BJ (cell line): ENCODE measurements around the gene ADM2. TPM values are rescaled to one million over a fixed set of nuclear protein-coding genes. Genes with fewer than 3 reads are reported as not detected.

Experiments used
- CTCF ChIA-PET: fragments of 350-600 bp; formaldehyde crosslinking; extraction: SDS; loops from one replicate; lab custom pipeline; 2021; ENCODE audit warnings: antibody characterized with exemption, inconsistent platforms; lab: Yijun Ruan, JAX
- POLR2A ChIA-PET: fragments of 300-600 bp; sonication (Branson Sonifier 250); formaldehyde crosslinking; extraction: SDS; loops from one replicate; lab custom pipeline; 2021; ENCODE audit warnings: antibody characterized with exemption; lab: Charles Lee
- DNase-seq: peaks from one replicate; pipeline ENCODE4 v3.0.0-alpha.2; 2011; ENCODE audit warnings: low read depth
- H3K27me3 ChIP-seq: 2 replicates; pipeline ENCODE4 v1.6.0; 2011; ENCODE audit warnings: low read length; ENCODE audit not compliant: control insufficient read depth, insufficient read depth
- H3K36me3 ChIP-seq: 2 replicates; pipeline ENCODE4 v1.5.1; 2011; ENCODE audit warnings: low read length; ENCODE audit not compliant: control insufficient read depth, insufficient read depth
- H3K4me3 ChIP-seq: 2 replicates; pipeline ENCODE4 v1.5.1; 2011; ENCODE audit warnings: low read depth, mild to moderate bottlenecking, control low read depth, low read length
- polyA plus RNA-seq: library from polyadenylated mRNA; depleted of rRNA; stranded (reverse); fragments of >200 nt; gene quantifications from 2 replicates; pipeline ENCODE4 v1.2.3, GENCODE V29; 2011
- TF ChIP-seq, protein P1 (sequence below): IDR thresholded peaks from 2 replicates; pipeline ENCODE4 v1.5.1; 2011; ENCODE audit warnings: low read depth, mild to moderate bottlenecking, control low read depth, inconsistent platforms, low read length, moderate library complexity; ENCODE audit not compliant: insufficient read depth

Gene ADM2
- polyA plus RNA-seq, 1 experiment: 16.0 TPM

DNA sequence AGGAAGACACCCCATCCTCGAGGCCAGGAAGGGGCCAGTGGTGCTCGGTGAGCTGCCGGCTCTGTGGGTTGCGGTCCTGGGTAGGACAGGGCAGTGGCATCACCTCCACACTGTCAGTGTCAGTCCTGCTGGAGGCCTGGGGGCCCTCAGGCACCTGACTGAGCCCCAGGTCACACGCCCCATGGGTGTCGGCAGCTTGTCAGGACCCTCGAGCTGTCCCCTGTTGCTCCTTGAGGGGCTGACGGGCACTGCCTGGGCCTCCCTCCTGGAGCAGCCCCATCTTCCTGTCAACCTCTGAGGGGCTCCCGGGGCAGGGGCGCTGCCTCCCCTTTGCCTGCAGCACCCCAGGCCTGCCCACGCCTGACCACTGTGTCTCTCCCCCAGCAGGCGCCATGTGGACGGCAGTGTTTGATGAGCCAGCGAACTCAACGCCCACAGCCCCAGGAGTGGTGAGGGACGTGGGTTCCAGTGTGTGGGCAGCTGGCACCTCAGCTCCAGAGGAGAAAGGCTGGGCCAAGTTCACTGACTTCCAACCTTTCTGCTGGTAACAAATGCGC lies 42.0 kb upstream of the ADM2 start:
- Histone ChIP-seq H3K4me3 (no peak overlapping the region), H3K36me3 (peaks cover 40% of the 10 kb centered on the region), H3K27me3 (no peaks in the 10 kb centered on the region)
- ChIA-PET POLR2A (no interaction called here), CTCF (interaction anchor here (0.7 kb wide), 1 partner anchor 13 kb away, joined by 3 read pairs; no protein-coding TSS in a partner anchor)
- TF ChIP-seq, protein P1, sequence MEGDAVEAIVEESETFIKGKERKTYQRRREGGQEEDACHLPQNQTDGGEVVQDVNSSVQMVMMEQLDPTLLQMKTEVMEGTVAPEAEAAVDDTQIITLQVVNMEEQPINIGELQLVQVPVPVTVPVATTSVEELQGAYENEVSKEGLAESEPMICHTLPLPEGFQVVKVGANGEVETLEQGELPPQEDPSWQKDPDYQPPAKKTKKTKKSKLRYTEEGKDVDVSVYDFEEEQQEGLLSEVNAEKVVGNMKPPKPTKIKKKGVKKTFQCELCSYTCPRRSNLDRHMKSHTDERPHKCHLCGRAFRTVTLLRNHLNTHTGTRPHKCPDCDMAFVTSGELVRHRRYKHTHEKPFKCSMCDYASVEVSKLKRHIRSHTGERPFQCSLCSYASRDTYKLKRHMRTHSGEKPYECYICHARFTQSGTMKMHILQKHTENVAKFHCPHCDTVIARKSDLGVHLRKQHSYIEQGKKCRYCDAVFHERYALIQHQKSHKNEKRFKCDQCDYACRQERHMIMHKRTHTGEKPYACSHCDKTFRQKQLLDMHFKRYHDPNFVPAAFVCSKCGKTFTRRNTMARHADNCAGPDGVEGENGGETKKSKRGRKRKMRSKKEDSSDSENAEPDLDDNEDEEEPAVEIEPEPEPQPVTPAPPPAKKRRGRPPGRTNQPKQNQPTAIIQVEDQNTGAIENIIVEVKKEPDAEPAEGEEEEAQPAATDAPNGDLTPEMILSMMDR: no peak
- no peak for DNase-seq

DNA sequence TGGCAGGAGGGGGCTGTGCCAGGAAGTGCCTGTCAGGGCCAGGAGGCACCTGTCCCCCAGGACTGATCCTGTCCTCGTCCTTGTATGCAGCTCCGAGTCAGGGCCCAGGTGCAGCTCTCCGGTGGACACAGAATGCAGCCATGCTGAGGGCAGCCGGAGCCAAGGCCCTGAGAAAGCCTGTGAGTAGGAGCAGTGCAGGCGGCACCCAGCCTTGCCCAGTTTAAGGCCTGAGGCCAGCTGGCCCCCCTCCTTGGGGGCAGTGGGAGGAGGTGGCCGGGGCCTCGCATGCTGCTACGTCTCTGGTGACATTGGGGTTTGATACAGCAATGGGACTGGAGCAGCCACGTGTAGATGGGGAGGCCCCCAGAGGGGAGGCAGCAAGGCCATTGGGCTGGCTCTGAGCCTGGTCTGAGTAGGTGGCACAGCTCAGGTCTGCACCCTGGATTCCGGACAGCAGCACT lies 41.4 kb upstream of the ADM2 start:
- TF ChIP-seq, protein P1: no peak
- ChIA-PET CTCF (interaction anchor here (0.7 kb wide), 1 partner anchor 13 kb away, joined by 3 read pairs; no protein-coding TSS in a partner anchor), POLR2A (no interaction called here)
- Histone ChIP-seq H3K27me3 (no peaks in the 10 kb centered on the region), H3K36me3 (peaks cover 39% of the 10 kb centered on the region), H3K4me3 (no peak overlapping the region)
- DNase-seq: no peak

DNA sequence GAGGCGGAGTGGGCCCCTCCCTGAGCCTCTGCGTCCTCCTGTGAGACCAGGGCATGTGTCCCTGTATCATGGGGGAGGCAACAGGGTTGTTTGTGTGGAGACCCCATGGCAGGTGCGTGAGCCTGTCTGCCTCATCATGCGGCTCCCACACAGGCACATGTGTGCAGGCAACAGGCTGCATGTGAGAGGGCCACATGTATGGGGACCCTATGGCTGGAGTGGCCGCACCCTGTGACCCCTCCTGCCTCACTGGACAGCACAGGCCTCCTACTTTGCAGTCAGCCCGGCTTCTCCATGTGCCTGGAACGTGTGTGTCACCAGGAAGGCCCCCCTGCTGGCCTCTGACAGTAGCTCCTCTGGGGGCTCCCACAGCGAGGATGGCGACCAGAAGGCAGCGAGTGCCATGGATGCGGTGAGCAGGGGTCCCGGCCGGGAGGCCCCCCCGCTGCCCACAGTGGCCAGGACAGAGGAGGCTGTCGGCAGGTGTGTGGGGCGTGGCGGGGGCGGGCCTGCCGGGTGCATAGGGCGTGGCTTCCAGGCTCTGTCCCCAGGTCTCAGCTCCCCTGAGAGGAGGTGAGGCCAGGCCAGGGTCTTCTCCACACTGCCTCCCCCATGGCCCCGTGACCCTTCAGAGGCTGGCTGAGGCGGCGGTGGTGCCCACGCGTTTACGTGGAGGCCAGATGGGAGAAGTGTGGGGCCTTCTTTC lies 40.6 kb upstream of the ADM2 start:
- CTCF ChIA-PET: interaction anchor here (0.9 kb wide), 1 partner anchor 180 kb away, joined by 3 read pairs; no protein-coding TSS in a partner anchor
- TF ChIP-seq, protein P1: no peak
- POLR2A ChIA-PET: no interaction called here
- peaks cover 34% of the 10 kb centered on the region for H3K36me3 ChIP-seq
- DNase-seq: no peak
- no peak overlapping the region for H3K4me3 ChIP-seq
- H3K27me3 ChIP-seq: no peaks in the 10 kb centered on the region

DNA sequence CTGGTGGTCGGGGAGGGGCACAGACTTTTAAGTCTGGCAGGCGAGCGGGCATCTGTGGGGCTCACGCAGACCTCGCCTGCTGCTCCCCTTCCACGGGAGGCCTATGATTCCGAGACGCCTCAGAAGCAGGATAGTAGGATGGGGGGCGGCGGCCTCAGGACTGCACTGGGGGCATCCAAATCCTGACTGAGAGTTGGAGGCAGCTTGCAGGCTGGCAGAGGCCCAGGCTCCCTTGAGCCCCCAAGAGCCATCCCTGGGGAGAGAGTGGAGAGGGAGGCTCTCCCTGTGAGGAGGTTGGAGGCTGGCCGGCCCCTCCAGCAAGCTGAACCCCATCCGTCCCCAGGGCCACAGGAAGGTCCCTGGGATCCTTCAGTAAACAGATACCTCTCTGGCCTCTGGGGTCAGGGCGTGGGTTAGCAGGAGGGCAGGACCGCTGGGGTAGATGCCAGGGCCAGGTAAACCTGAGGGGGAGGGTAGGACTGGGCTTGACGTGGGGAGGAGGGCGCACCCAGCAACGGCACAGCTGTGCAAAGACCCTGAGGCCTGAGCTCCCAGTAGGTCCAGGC lies 39.8 kb upstream of the ADM2 start:
- ChIA-PET CTCF (interaction anchor here (0.9 kb wide), 1 partner anchor 179 kb away, joined by 3 read pairs; no protein-coding TSS in a partner anchor), POLR2A (no interaction called here)
- peaks cover 32% of the 10 kb centered on the region for H3K36me3 ChIP-seq
- TF ChIP-seq, protein P1: no peak
- no peak overlapping the region for H3K4me3 ChIP-seq
- no peak for DNase-seq
- no peaks in the 10 kb centered on the region for H3K27me3 ChIP-seq

DNA sequence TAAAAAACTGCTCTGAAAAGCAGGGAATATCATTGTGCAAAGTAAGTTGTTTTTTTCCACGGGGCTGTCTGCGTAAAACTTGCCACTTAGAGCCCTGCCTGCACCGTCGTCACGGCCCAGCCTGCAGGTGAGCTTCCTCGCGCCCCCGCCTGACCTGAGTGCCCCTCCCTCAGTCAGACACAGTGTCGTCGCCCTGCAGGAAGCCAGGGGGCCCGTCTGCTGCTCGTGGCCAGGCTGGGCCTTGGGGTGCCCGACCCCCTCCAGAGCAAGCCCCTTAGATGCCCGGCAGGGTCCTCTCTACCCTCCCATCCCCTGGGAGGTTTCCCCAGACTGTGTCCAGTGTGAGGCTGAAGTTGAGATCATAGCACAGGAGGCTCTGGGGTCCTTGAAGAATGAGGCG lies 38.1 kb upstream of the ADM2 start:
- peaks cover 28% of the 10 kb centered on the region for H3K36me3 ChIP-seq
- no peak overlapping the region for H3K4me3 ChIP-seq
- DNase-seq: no peak
- ChIA-PET POLR2A (no interaction called here), CTCF (no interaction called here)
- H3K27me3 ChIP-seq: no peaks in the 10 kb centered on the region
- TF ChIP-seq, protein P1: no peak
